HepG2 (cell line): ENCODE results near the gene VPS4A. TPM values are rescaled to one million over a fixed set of nuclear protein-coding genes. Genes with fewer than 3 reads are reported as not detected.

ENCODE experiments used
- ATAC-seq: fragments of 200-7000 bp; cut with Tn5 transposase; 3 replicates; pipeline ENCODE4 v1.9.1; 2020; ENCODE audit warnings: mild to moderate bottlenecking, moderate library complexity
- BruUV-seq: library from RNA; stranded (reverse); fragments of 400-500 nt; replicated peaks from 2 replicates; lab custom pipeline; 2021; lab: Mats Ljungman, UMichigan
- CTCF ChIA-PET: fragments of 300-600 bp; formaldehyde crosslinking; extraction: SDS; loops from one replicate; lab custom pipeline; 2021; ENCODE audit warnings: low total read pairs, inconsistent platforms, low intra/inter-chr PET ratio; lab: Yijun Ruan, JAX
- POLR2A ChIA-PET: fragments of 350-600 bp; sonication (Branson Sonifier 250); formaldehyde crosslinking; loops from one replicate; lab custom pipeline; 2020; ENCODE audit warnings: antibody characterized with exemption, inconsistent platforms; lab: Yijun Ruan, JAX
- DNase-seq: peaks from one replicate; pipeline ENCODE4 v3.0.0-alpha.2; 2015; ENCODE audit warnings: low spot score
- FAIRE-seq: peaks from 3 replicates; lab custom pipeline; 2011; peaks lifted over from hg19 to GRCh38; lab: Jason Lieb, UNC
- H2AFZ ChIP-seq: one replicate; pipeline ENCODE4 v1.6.1; 2011; ENCODE audit warnings: low read length, inconsistent platforms
- H3K27ac ChIP-seq: fragments of 300-600 bp; 3 replicates; pipeline ENCODE4 v1.8.0; 2011; ENCODE audit warnings: mixed run types, mild to moderate bottlenecking, mixed read lengths, low read length, inconsistent platforms; ENCODE audit not compliant: insufficient read depth; ENCODE audit errors: extremely low read length
- H3K27me3 ChIP-seq, 2 experiments: fragments of 200-600 bp in 1 of 2; 2 replicates in 1 of 2; 3 replicates in 1 of 2; pipeline versions ENCODE4 v1.6.0 to v1.8.0; 2011; ENCODE audit warnings: low read length in 2 of 2, mild to moderate bottlenecking in 2 of 2, moderate library complexity in 2 of 2, inconsistent platforms in 1 of 2; ENCODE audit not compliant: insufficient read depth in 2 of 2, control insufficient read depth in 1 of 2
- H3K36me3 ChIP-seq, 2 experiments: fragments of 200-600 bp in 1 of 2; replicated peaks in 1 of 2; 2 replicates in 1 of 2; 3 replicates in 1 of 2; pipeline versions ENCODE4 v1.5.1 to v1.8.0; 2011; ENCODE audit warnings: low read length in 2 of 2, inconsistent platforms in 1 of 2; ENCODE audit not compliant: insufficient read depth in 2 of 2, control insufficient read depth in 1 of 2
- H3K4me1 ChIP-seq: 2 replicates; pipeline ENCODE4 v1.5.1; 2012; ENCODE audit warnings: low read length, inconsistent platforms; ENCODE audit not compliant: insufficient read depth
- H3K4me2 ChIP-seq: 2 replicates; pipeline ENCODE4 v1.6.0; 2011; ENCODE audit warnings: low read depth, low read length, inconsistent platforms
- H3K4me3 ChIP-seq, 3 experiments: fragments of 200-600 bp in 1 of 3; sonication (generic), shearing (Covaris generic) in 1 of 3; replicated peaks in 1 of 3; 2 replicates each; pipeline ENCODE4 v1.5.1; 2011 to 2016; ENCODE audit warnings: low read length in 3 of 3, inconsistent platforms in 2 of 3, low read depth in 2 of 3, mild to moderate bottlenecking in 2 of 3, control low read depth in 1 of 3, mixed read lengths in 1 of 3; ENCODE audit not compliant: insufficient read depth in 1 of 3
- H3K79me2 ChIP-seq: one replicate; pipeline ENCODE4 v1.6.1; 2011; ENCODE audit warnings: low read length, inconsistent platforms; ENCODE audit not compliant: insufficient read depth
- H3K9ac ChIP-seq: 2 replicates; pipeline ENCODE4 v1.6.0; 2011; ENCODE audit warnings: mild to moderate bottlenecking, low read depth, low read length, inconsistent platforms; ENCODE audit not compliant: insufficient read depth
- H3K9me3 ChIP-seq: 2 replicates; pipeline ENCODE4 v1.5.1; 2012; ENCODE audit warnings: mild to moderate bottlenecking, low read length
- H4K20me1 ChIP-seq: 2 replicates; pipeline ENCODE4 v1.6.0; 2011; ENCODE audit warnings: inconsistent platforms, mild to moderate bottlenecking, low read length, moderate library complexity; ENCODE audit not compliant: insufficient read depth
- MAF1 ChIP-seq: sonication (generic); formaldehyde crosslinking; IDR thresholded peaks from 2 replicates; pipeline ENCODE4 v1.5.0; 2020; ENCODE audit warnings: missing genetic modification reagents, borderline replicate concordance
- PCBP1 ChIP-seq: fragments of 200-400 bp; formaldehyde crosslinking; IDR thresholded peaks from 2 replicates; pipeline ENCODE4 v1.6.1; 2017; ENCODE audit warnings: mild to moderate bottlenecking, low read depth, low read length, borderline replicate concordance
- POGK ChIP-seq: sonication (generic); formaldehyde crosslinking; conservative IDR thresholded peaks from 2 replicates; pipeline ENCODE4 v1.8.0; 2022; ENCODE audit warnings: mild to moderate bottlenecking, moderate library complexity, missing genetic modification reagents
- ZHX2 ChIP-seq, 2 experiments: sonication (generic) in 1 of 2; formaldehyde crosslinking in 1 of 2; IDR thresholded peaks; 2 replicates each; pipeline versions ENCODE4 v1.6.1 to v1.9.0; 2014 to 2022; ENCODE audit warnings: antibody characterized with exemption in 1 of 2, borderline replicate concordance in 1 of 2, inconsistent platforms in 1 of 2, low read depth in 1 of 2, missing genetic modification reagents in 1 of 2
- ZNF510 ChIP-seq: sonication (generic); formaldehyde crosslinking; IDR thresholded peaks from 2 replicates; pipeline ENCODE4 v1.4.0; 2020; ENCODE audit warnings: low read depth, mild to moderate bottlenecking, missing genetic modification reagents
- WGBS: methylation state at CpG from one replicate; pipeline ENCODE4 v1.1.6; 2017; ENCODE audit warnings: low lambda C conversion rate; 5-methylcytosine and 5-hydroxymethylcytosine counted together
- in situ Hi-C: cut with HindIII; loops from 2 replicates; pipeline ENCODE4 v1.10.0; 2017; ENCODE audit warnings: low pct_unique_long_range_greater_than_20kb; ENCODE audit not compliant: extremely low pct_ligation_motif_present
- intact Hi-C: fragments of 100-400 bp; cut with micrococcal nuclease; formaldehyde crosslinking; loops from one replicate; pipeline ENCODE4 v1.10.0; 2022; ENCODE audit not compliant: unreplicated experiment
- polyA plus RNA-seq, 8 experiments: library from polyadenylated mRNA; depleted of rRNA in 3 of 8; stranded (reverse) in 7 of 8; unstranded in 1 of 8; fragments of >200 nt; fragmentation: Illumina TruSeq in 4 of 8; extraction: Trizol in 4 of 8; gene quantifications; 2 replicates each; pipeline versions ENCODE4 v1.2.1 to v1.2.3, GENCODE V29; 2011 to 2016; ENCODE audit warnings: low read depth in 4 of 8, missing spikeins in 1 of 8, mixed read lengths in 1 of 8; ENCODE audit not compliant: insufficient read depth in 1 of 8
- total RNA-seq, 5 experiments: library from RNA; depleted of rRNA; stranded (reverse); fragments of >200 nt; fragmentation: Illumina TruSeq; extraction: Trizol; gene quantifications; 2 replicates each; pipeline ENCODE4 v1.2.3, GENCODE V29; 2016; ENCODE audit warnings: low read depth in 1 of 5
- TF ChIP-seq, protein P1 (sequence below): fragments of 450-650 bp; IDR thresholded peaks from 2 replicates; pipeline ENCODE4 v1.6.1; 2016
- TF ChIP-seq, protein P2 (sequence below): sonication (generic); formaldehyde crosslinking; IDR thresholded peaks from 2 replicates; pipeline ENCODE4 v1.4.0; 2020; ENCODE audit warnings: missing genetic modification reagents
- TF ChIP-seq, protein P3 (sequence below): sonication (generic); formaldehyde crosslinking; IDR thresholded peaks from 2 replicates; pipeline ENCODE4 v1.5.0; 2020; ENCODE audit warnings: missing genetic modification reagents

VPS4A gene
- total and polyA plus RNA-seq, 2 of the 13 experiments (the other 11 are each of a cell fraction or from before 2014, with no cell fraction given), result 13.2 to 27.9 TPM

- H3K27me3 ChIP-seq, result no peaks in the 10 kb centered on the region
- H2AFZ ChIP-seq, result no peak overlapping the region
- H3K79me2 ChIP-seq, result peaks cover 24% of the 10 kb centered on the region
- 0 out of 2 replicates have a peak, but pooled peaks cover 4% of the 10 kb centered on the region for H4K20me1 ChIP-seq
- ChIA-PET CTCF (no interaction called here), POLR2A (interaction anchor here (1.3 kb wide), 1 partner anchor 12 kb away, joined by 10 read pairs; no protein-coding TSS in a partner anchor)
- H3K36me3 ChIP-seq, result peaks cover 28 to 44% of the 10 kb centered on the region in 2 experiments
- DNase-seq, result no peak
- H3K27ac ChIP-seq, result no peak overlapping the region
- no TSS peak for BruUV-seq
- no peak overlapping the region for H3K4me2 ChIP-seq
- intact Hi-C loops, result no loop called here
- no peak for ATAC-seq
- no peak overlapping the region for H3K4me3 ChIP-seq
- H3K9me3 ChIP-seq, result no peaks in the 10 kb centered on the region
- no peak for FAIRE-seq
- H3K9ac ChIP-seq, result no peak overlapping the region
- WGBS, result 99% methylated on average over 11 of the region's 11 CpGs
- H3K4me1 ChIP-seq, result peaks cover 34% of the 10 kb centered on the region
- in situ Hi-C loops, result no loop called here
- TF ChIP-seq, protein P1, sequence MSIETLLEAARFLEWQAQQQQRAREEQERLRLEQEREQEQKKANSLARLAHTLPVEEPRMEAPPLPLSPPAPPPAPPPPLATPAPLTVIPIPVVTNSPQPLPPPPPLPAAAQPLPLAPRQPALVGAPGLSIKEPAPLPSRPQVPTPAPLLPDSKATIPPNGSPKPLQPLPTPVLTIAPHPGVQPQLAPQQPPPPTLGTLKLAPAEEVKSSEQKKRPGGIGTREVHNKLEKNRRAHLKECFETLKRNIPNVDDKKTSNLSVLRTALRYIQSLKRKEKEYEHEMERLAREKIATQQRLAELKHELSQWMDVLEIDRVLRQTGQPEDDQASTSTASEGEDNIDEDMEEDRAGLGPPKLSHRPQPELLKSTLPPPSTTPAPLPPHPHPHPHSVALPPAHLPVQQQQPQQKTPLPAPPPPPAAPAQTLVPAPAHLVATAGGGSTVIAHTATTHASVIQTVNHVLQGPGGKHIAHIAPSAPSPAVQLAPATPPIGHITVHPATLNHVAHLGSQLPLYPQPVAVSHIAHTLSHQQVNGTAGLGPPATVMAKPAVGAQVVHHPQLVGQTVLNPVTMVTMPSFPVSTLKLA, result no peak
- TF ChIP-seq ZHX2 (IDR thresholded peaks at IDR 0.05; ENCODE audit: low read depth), result no peak
- no peak for TF ChIP-seq ZHX2 (CRISPR knock-in tag; IDR thresholded peaks at IDR 0.05; ENCODE audit: borderline replicate concordance)
- TF ChIP-seq POGK (CRISPR knock-in tag), result no peak
- TF ChIP-seq, protein P2, sequence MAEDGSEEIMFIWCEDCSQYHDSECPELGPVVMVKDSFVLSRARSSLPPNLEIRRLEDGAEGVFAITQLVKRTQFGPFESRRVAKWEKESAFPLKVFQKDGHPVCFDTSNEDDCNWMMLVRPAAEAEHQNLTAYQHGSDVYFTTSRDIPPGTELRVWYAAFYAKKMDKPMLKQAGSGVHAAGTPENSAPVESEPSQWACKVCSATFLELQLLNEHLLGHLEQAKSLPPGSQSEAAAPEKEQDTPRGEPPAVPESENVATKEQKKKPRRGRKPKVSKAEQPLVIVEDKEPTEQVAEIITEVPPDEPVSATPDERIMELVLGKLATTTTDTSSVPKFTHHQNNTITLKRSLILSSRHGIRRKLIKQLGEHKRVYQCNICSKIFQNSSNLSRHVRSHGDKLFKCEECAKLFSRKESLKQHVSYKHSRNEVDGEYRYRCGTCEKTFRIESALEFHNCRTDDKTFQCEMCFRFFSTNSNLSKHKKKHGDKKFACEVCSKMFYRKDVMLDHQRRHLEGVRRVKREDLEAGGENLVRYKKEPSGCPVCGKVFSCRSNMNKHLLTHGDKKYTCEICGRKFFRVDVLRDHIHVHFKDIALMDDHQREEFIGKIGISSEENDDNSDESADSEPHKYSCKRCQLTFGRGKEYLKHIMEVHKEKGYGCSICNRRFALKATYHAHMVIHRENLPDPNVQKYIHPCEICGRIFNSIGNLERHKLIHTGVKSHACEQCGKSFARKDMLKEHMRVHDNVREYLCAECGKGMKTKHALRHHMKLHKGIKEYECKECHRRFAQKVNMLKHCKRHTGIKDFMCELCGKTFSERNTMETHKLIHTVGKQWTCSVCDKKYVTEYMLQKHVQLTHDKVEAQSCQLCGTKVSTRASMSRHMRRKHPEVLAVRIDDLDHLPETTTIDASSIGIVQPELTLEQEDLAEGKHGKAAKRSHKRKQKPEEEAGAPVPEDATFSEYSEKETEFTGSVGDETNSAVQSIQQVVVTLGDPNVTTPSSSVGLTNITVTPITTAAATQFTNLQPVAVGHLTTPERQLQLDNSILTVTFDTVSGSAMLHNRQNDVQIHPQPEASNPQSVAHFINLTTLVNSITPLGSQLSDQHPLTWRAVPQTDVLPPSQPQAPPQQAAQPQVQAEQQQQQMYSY (CRISPR knock-in tag), result no peak
- TF ChIP-seq, protein P3, sequence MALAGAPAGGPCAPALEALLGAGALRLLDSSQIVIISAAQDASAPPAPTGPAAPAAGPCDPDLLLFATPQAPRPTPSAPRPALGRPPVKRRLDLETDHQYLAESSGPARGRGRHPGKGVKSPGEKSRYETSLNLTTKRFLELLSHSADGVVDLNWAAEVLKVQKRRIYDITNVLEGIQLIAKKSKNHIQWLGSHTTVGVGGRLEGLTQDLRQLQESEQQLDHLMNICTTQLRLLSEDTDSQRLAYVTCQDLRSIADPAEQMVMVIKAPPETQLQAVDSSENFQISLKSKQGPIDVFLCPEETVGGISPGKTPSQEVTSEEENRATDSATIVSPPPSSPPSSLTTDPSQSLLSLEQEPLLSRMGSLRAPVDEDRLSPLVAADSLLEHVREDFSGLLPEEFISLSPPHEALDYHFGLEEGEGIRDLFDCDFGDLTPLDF (CRISPR knock-in tag), result no peak
- TF ChIP-seq MAF1 (CRISPR knock-in tag), result no peak
- TF ChIP-seq ZNF510 (CRISPR knock-in tag), result no peak
- no peak for TF ChIP-seq PCBP1
Observed at GRCh38 chr16:69314534-69314933, 3.4 kb downstream of the VPS4A start.
